Measurements from ENCODE around the gene CXCL9.
A peak's percentile ranks its signal among the peaks of the same experiment; 100 is the strongest.

Gene CXCL9

DNA sequence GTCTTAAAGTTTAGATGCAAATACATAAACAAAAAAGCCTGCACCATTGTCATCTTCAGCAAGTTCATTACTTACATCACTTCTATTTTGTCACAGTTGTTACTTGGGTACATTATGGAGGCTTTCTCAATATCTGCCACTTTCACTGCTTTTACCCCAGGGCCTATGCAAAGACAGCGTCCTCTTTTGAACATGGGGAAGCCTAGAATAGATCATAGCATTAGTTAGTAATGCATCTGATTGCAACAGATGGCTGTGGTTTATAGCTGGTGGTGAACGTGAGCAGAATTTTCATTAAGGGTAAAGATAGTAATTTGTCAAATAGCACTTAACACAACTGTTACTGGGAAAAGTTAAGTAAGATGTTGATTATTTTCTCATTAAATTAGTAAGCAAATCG, 27.8 kb upstream of the CXCL9 start:
- H3K4me3 ChIP-seq (ENCODE audit: low read length) = no peak overlapping the region
- H3K4me1 ChIP-seq (ENCODE audit: control insufficient read depth, low read depth, low read length) = no peaks in the 10 kb centered on the region
- no peak overlapping the region for H3K9ac ChIP-seq (ENCODE audit: low read length)
- no peak overlapping the region for H3K27ac ChIP-seq (ENCODE audit: low read length)
- no peaks in the 10 kb centered on the region for H3K36me3 ChIP-seq (ENCODE audit: control insufficient read depth, low read depth, low read length)
- no peaks in the 10 kb centered on the region for H3K27me3 ChIP-seq (ENCODE audit: control insufficient read depth, insufficient read depth, low read length)
- H3K9me3 ChIP-seq (ENCODE audit: control insufficient read depth, low read depth, low read length) = no peaks in the 10 kb centered on the region

- Histone ChIP-seq H3K4me3 (ENCODE audit: low read length) (no peak overlapping the region), H3K9ac (ENCODE audit: low read length) (no peak overlapping the region), H3K27ac (ENCODE audit: low read length) (no peak overlapping the region), H3K36me3 (ENCODE audit: control insufficient read depth, low read depth, low read length) (no peaks in the 10 kb centered on the region), H3K27me3 (ENCODE audit: control insufficient read depth, insufficient read depth, low read length) (no peaks in the 10 kb centered on the region), H3K9me3 (ENCODE audit: control insufficient read depth, low read depth, low read length) (no peaks in the 10 kb centered on the region), H3K4me1 (ENCODE audit: control insufficient read depth, low read depth, low read length) (no peaks in the 10 kb centered on the region)
Observed at GRCh38 chr4:76029300-76029699, 22.0 kb upstream of the CXCL9 start.

DNA sequence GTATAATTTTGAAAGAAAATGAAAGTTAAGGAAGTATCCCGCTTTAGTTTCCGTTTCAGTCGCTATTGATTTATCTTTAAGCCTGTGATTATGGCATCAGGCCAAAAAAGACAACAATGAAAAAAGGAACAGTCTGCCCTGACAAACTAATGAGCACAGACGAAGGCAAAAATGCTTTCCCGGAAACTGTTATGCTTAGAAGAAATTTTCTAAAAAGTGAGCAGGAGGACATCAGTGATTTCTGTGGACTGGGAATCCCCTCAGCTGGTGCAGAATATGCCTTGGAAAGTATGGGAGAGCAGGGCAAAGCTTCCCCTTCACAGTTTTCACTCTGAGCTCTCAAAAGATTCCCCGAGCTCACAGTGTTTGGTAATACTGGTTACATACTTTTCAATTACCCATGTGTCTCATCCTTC, 21.0 kb upstream of the CXCL9 start:
- H3K9me3 ChIP-seq (ENCODE audit: control insufficient read depth, low read depth, low read length) = no peaks in the 10 kb centered on the region
- H3K4me1 ChIP-seq (ENCODE audit: control insufficient read depth, low read depth, low read length) = peaks cover 2% of the 10 kb centered on the region
- no peak overlapping the region for H3K27ac ChIP-seq (ENCODE audit: low read length)
- no peak overlapping the region for H3K9ac ChIP-seq (ENCODE audit: low read length)
- H3K4me3 ChIP-seq (ENCODE audit: low read length) = no peak overlapping the region
- no peaks in the 10 kb centered on the region for H3K36me3 ChIP-seq (ENCODE audit: control insufficient read depth, low read depth, low read length)
- no peaks in the 10 kb centered on the region for H3K27me3 ChIP-seq (ENCODE audit: control insufficient read depth, insufficient read depth, low read length)

- H3K4me1 ChIP-seq (ENCODE audit: control insufficient read depth, low read depth, low read length) = peaks cover 2% of the 10 kb centered on the region
- H3K4me3 ChIP-seq (ENCODE audit: low read length) = no peak overlapping the region
- no peak overlapping the region for H3K9ac ChIP-seq (ENCODE audit: low read length)
- no peaks in the 10 kb centered on the region for H3K9me3 ChIP-seq (ENCODE audit: control insufficient read depth, low read depth, low read length)
- H3K36me3 ChIP-seq (ENCODE audit: control insufficient read depth, low read depth, low read length) = no peaks in the 10 kb centered on the region
- H3K27ac ChIP-seq (ENCODE audit: low read length) = no peak overlapping the region
- H3K27me3 ChIP-seq (ENCODE audit: control insufficient read depth, insufficient read depth, low read length) = no peaks in the 10 kb centered on the region
Observed at GRCh38 chr4:76024065-76024464, 16.8 kb upstream of the CXCL9 start.

DNA sequence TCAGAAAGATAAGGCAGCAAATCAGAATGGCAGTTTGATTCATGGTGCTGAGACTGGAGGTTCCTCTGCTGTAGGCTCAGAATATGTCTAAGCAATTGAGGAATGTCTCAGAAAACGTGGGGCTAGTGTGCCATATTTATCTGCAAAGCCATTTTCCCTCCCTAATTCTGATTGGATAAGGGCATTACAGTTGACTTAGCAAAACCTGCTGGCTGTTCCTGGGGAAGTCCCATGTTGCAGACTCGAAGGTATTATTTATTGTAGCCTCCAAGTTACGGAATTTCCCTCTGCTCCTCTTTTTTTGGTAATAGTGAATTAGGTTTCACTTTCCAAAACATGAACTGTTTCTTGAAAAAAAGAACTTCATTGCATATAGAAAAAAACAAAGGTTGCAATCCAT, 16.1 kb upstream of the CXCL9 start, which contains the start of gene CXCL10:
Gene CXCL10, minus strand, starts transcription at position 109 of the 400 bp plus-strand sequence. Its CDS starts 66 bp downstream, at position 43.
- H3K27me3 ChIP-seq (ENCODE audit: control insufficient read depth, insufficient read depth, low read length) = no peaks in the 10 kb centered on the region
- H3K27ac ChIP-seq (ENCODE audit: low read length) = no peak within 1 kb of the TSS
- H3K36me3 ChIP-seq (ENCODE audit: control insufficient read depth, low read depth, low read length) = no peaks in the 10 kb centered on the region
- no peaks in the 10 kb centered on the region for H3K9me3 ChIP-seq (ENCODE audit: control insufficient read depth, low read depth, low read length)
- no peak within 1 kb of the TSS for H3K9ac ChIP-seq (ENCODE audit: low read length)
- H3K4me1 ChIP-seq (ENCODE audit: control insufficient read depth, low read depth, low read length) = peaks cover 2% of the 10 kb centered on the region
- no peak within 1 kb of the TSS for H3K4me3 ChIP-seq (ENCODE audit: low read length)

DNA sequence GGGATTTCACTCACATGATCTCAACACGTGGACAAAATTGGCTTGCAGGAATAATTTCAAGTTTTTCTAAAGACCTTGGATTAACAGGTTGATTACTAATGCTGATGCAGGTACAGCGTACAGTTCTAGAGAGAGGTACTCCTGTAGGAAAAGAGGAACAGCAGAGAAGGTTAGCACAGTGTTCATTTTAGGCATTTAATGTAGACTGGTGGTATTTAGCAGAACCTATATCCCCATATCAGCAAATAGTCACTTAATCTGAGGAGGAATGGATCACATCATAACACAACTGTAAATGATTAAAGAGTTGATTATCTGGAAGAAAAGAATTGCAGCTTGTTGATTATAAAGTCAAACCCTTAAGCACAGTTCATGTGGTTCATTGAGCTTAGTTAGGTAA, 15.4 kb upstream of the CXCL9 start:
- Histone ChIP-seq H3K9ac (ENCODE audit: low read length) (no peak overlapping the region), H3K4me3 (ENCODE audit: low read length) (no peak overlapping the region), H3K27ac (ENCODE audit: low read length) (no peak overlapping the region), H3K36me3 (ENCODE audit: control insufficient read depth, low read depth, low read length) (no peaks in the 10 kb centered on the region), H3K9me3 (ENCODE audit: control insufficient read depth, low read depth, low read length) (no peaks in the 10 kb centered on the region), H3K27me3 (ENCODE audit: control insufficient read depth, insufficient read depth, low read length) (no peaks in the 10 kb centered on the region), H3K4me1 (ENCODE audit: control insufficient read depth, low read depth, low read length) (peaks cover 2% of the 10 kb centered on the region)

GRCh38 chr4:76022031-76022430, 14.7 kb upstream of the CXCL9 start:
- Histone ChIP-seq H3K27me3 (ENCODE audit: control insufficient read depth, insufficient read depth, low read length) (no peaks in the 10 kb centered on the region), H3K36me3 (ENCODE audit: control insufficient read depth, low read depth, low read length) (no peaks in the 10 kb centered on the region), H3K9ac (ENCODE audit: low read length) (no peak overlapping the region), H3K9me3 (ENCODE audit: control insufficient read depth, low read depth, low read length) (no peaks in the 10 kb centered on the region), H3K4me1 (ENCODE audit: control insufficient read depth, low read depth, low read length) (peaks cover 2% of the 10 kb centered on the region), H3K4me3 (ENCODE audit: low read length) (no peak overlapping the region), H3K27ac (ENCODE audit: low read length) (no peak overlapping the region)

- Histone ChIP-seq H3K9ac (ENCODE audit: low read length) (no peak overlapping the region), H3K9me3 (ENCODE audit: control insufficient read depth, low read depth, low read length) (no peaks in the 10 kb centered on the region), H3K4me1 (ENCODE audit: control insufficient read depth, low read depth, low read length) (peaks cover 3% of the 10 kb centered on the region), H3K36me3 (ENCODE audit: control insufficient read depth, low read depth, low read length) (no peaks in the 10 kb centered on the region), H3K27ac (ENCODE audit: low read length) (no peak overlapping the region), H3K27me3 (ENCODE audit: control insufficient read depth, insufficient read depth, low read length) (no peaks in the 10 kb centered on the region), H3K4me3 (ENCODE audit: low read length) (no peak overlapping the region)
Observed at GRCh38 chr4:76017056-76017686, 9.9 kb upstream of the CXCL9 start.

- Histone ChIP-seq H3K27me3 (ENCODE audit: control insufficient read depth, insufficient read depth, low read length) (no peaks in the 10 kb centered on the region), H3K4me3 (ENCODE audit: low read length) (no peak overlapping the region), H3K4me1 (ENCODE audit: control insufficient read depth, low read depth, low read length) (peaks cover 9% of the 10 kb centered on the region), H3K36me3 (ENCODE audit: control insufficient read depth, low read depth, low read length) (no peaks in the 10 kb centered on the region), H3K9me3 (ENCODE audit: control insufficient read depth, low read depth, low read length) (no peaks in the 10 kb centered on the region), H3K9ac (ENCODE audit: low read length) (no peak overlapping the region), H3K27ac (ENCODE audit: low read length) (no peak overlapping the region)
Observed at GRCh38 chr4:76016393-76016792, 9.1 kb upstream of the CXCL9 start.

DNA sequence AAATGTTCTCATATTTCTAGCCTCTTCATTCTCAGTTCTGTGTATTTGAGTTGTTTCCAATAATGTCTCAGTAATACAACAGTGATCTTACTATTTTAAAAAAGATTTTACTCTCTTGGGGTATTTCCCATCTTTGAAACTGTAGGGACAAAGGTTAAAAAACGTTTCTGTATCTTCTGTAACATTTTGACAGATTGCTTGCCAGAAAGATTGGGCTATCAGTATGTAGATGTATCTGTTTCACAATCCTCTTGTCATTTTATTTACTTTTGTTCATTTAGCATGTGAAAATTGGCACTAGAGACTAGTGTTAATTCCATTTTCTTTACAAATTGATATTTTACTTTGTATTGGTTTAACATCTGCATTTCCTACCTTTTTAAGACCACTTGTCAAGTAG, 6.2 kb upstream of the CXCL9 start:
- H3K9me3 ChIP-seq (ENCODE audit: control insufficient read depth, low read depth, low read length) = no peaks in the 10 kb centered on the region
- no peaks in the 10 kb centered on the region for H3K27me3 ChIP-seq (ENCODE audit: control insufficient read depth, insufficient read depth, low read length)
- H3K4me1 ChIP-seq (ENCODE audit: control insufficient read depth, low read depth, low read length) = peaks cover 9% of the 10 kb centered on the region
- H3K4me3 ChIP-seq (ENCODE audit: low read length) = no peak overlapping the region
- H3K36me3 ChIP-seq (ENCODE audit: control insufficient read depth, low read depth, low read length) = no peaks in the 10 kb centered on the region
- no peak overlapping the region for H3K9ac ChIP-seq (ENCODE audit: low read length)
- no peak overlapping the region for H3K27ac ChIP-seq (ENCODE audit: low read length)

GRCh38 chr4:76012388-76012801, 5.1 kb upstream of the CXCL9 start:
- peaks cover 9% of the 10 kb centered on the region for H3K4me1 ChIP-seq (ENCODE audit: control insufficient read depth, low read depth, low read length)

DNA sequence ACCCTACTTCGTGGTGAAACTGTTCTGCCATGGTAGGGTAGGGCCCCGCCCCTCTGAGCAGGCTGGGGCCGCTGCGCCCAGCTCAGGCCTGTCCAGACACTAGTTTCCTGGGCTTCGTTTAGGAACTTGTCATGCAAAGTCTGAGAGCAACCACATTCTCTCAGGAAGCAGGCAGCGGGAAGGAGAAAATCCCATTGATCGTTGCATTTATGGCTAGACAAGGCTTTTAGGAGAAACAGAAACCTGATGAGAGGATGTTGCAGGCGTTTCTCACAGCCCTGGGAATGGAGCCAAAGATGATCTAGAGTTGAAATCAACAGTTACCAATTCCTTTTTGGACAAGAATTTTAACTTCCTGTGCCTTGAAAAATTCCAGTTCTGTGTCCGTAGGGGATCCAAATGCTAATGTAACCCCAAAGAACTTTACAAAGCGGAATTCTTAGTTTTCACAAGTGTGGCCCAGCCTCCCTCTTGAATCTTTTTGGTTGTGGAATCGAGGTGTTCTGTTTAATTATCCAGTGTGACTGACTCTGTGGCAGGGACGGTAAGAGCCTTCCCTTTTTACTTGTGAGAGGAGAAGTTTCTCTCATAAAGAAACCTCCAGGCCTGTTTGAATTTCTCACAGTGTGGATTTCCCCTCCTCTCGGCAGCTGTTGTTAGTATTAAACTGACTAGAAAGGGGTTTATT, 4.5 kb upstream of the CXCL9 start:
- H3K9ac ChIP-seq (ENCODE audit: low read length) = peak overlapping the region; percentile 19
- no peaks in the 10 kb centered on the region for H3K9me3 ChIP-seq (ENCODE audit: control insufficient read depth, low read depth, low read length)
- no peak overlapping the region for H3K4me3 ChIP-seq (ENCODE audit: low read length)
- H3K36me3 ChIP-seq (ENCODE audit: control insufficient read depth, low read depth, low read length) = no peaks in the 10 kb centered on the region
- H3K4me1 ChIP-seq (ENCODE audit: control insufficient read depth, low read depth, low read length) = peaks cover 9% of the 10 kb centered on the region
- H3K27me3 ChIP-seq (ENCODE audit: control insufficient read depth, insufficient read depth, low read length) = no peaks in the 10 kb centered on the region
- H3K27ac ChIP-seq (ENCODE audit: low read length) = no peak overlapping the region

More at GRCh38 chr4:76012388-76012801, 5.1 kb upstream of the CXCL9 start:
- Histone ChIP-seq H3K27me3 (ENCODE audit: control insufficient read depth, insufficient read depth, low read length) (no peaks in the 10 kb centered on the region), H3K4me3 (ENCODE audit: low read length) (no peak overlapping the region), H3K36me3 (ENCODE audit: control insufficient read depth, low read depth, low read length) (no peaks in the 10 kb centered on the region), H3K9ac (ENCODE audit: low read length) (peak overlapping the region; percentile 19), H3K27ac (ENCODE audit: low read length) (no peak overlapping the region), H3K9me3 (ENCODE audit: control insufficient read depth, low read depth, low read length) (no peaks in the 10 kb centered on the region)

All from iPS-18a (cell line).